ENCODE measurements around the gene DPH2.

DNA sequence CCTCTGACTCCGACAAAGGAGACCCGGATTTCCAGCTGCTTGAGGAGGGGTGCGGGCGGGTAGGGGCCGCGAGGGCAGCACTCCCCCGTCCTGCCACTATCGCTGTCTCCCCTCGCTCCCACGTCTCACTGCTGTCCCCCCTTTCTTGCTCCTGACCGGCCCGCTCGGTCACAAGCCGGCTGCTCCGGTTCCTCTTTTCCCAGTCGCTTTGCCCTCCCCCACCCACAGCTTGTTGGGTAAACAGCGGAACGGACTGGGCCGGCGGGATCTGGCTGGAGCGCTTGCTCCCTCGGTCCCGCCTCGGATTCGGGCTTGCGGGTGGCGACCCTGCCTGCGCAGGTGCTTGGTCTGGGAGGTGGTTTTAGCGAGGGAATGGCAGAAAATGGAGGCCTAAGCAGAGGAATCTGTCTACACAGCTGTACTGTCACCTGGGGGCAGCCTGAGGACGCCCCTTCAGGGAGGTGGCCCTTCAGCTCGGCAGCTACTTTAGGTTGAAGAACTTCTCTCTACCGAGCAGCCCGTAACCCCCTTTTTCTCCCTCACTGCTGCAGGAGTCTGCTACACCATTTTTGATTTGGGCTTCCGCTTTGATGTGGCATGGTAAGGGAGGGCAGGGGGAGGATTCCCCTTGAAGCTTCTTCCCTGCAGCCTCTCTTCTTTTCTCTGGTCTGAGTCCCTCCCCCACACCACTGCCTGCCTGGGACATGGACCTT, 5.6 kb downstream of the DPH2 start:
- TF ChIP-seq POLR2A (IDR thresholded peaks at IDR 0.05), result no peak
- TF ChIP-seq, protein P1, sequence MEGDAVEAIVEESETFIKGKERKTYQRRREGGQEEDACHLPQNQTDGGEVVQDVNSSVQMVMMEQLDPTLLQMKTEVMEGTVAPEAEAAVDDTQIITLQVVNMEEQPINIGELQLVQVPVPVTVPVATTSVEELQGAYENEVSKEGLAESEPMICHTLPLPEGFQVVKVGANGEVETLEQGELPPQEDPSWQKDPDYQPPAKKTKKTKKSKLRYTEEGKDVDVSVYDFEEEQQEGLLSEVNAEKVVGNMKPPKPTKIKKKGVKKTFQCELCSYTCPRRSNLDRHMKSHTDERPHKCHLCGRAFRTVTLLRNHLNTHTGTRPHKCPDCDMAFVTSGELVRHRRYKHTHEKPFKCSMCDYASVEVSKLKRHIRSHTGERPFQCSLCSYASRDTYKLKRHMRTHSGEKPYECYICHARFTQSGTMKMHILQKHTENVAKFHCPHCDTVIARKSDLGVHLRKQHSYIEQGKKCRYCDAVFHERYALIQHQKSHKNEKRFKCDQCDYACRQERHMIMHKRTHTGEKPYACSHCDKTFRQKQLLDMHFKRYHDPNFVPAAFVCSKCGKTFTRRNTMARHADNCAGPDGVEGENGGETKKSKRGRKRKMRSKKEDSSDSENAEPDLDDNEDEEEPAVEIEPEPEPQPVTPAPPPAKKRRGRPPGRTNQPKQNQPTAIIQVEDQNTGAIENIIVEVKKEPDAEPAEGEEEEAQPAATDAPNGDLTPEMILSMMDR (IDR thresholded peaks at IDR 0.05), result no peak

Data from breast epithelium (tissue), 3 donors.